Measurements from ENCODE around the gene RHBDD1. TPM values are rescaled to one million over a fixed set of nuclear protein-coding genes. Genes with fewer than 3 reads are reported as not detected.

Gene RHBDD1
- total RNA-seq, 2 experiments from 2014 or later = 29.1 to 35.0 TPM

- Mint-ChIP-seq H3K27me3 (no peaks in the 10 kb centered on the region), H3K27ac (no peak overlapping the region), H3K9me3 (no peaks in the 10 kb centered on the region), H3K36me3 (peaks cover 10% of the 10 kb centered on the region), H3K4me1 (peaks cover 21% of the 10 kb centered on the region), H3K4me3 (no peak overlapping the region)
- no peak for DNase-seq
These were observed 143.2 kb downstream of the RHBDD1 start for GRCh38 chr2:226979004-226979403.

- H3K9me3 Mint-ChIP-seq = no peaks in the 10 kb centered on the region
- H3K4me3 Mint-ChIP-seq = no peak overlapping the region
- H3K27ac Mint-ChIP-seq = no peak overlapping the region
- H3K36me3 Mint-ChIP-seq = peaks cover 12% of the 10 kb centered on the region
- DNase-seq = peak; percentile 16
- H3K27me3 Mint-ChIP-seq = no peaks in the 10 kb centered on the region
- H3K4me1 Mint-ChIP-seq = peaks cover 33% of the 10 kb centered on the region
These were observed 146.0 kb downstream of the RHBDD1 start for GRCh38 chr2:226981791-226982326.

GRCh38 chr2:226983895-226984749, 148.3 kb downstream of the RHBDD1 start:
- Mint-ChIP-seq H3K27me3 (no peaks in the 10 kb centered on the region), H3K4me1 (peaks cover 27% of the 10 kb centered on the region), H3K36me3 (peaks cover 8% of the 10 kb centered on the region), H3K9me3 (no peaks in the 10 kb centered on the region), H3K27ac (peak overlapping the region; percentile 52), H3K4me3 (no peak overlapping the region)
- DNase-seq = no peak

- peaks cover 7% of the 10 kb centered on the region for H3K36me3 Mint-ChIP-seq
- peak; percentile 25 for DNase-seq
- no peaks in the 10 kb centered on the region for H3K27me3 Mint-ChIP-seq
- peak overlapping the region; percentile 52 for H3K27ac Mint-ChIP-seq
- peaks cover 27% of the 10 kb centered on the region for H3K4me1 Mint-ChIP-seq
- H3K9me3 Mint-ChIP-seq = no peaks in the 10 kb centered on the region
- no peak overlapping the region for H3K4me3 Mint-ChIP-seq
These were observed 149.1 kb downstream of the RHBDD1 start for GRCh38 chr2:226984750-226985582.

- no peaks in the 10 kb centered on the region for H3K9me3 Mint-ChIP-seq
- peaks cover 27% of the 10 kb centered on the region for H3K4me1 Mint-ChIP-seq
- H3K4me3 Mint-ChIP-seq = no peak overlapping the region
- no peak overlapping the region for H3K27ac Mint-ChIP-seq
- DNase-seq = no peak
- H3K27me3 Mint-ChIP-seq = no peaks in the 10 kb centered on the region
- peaks cover 7% of the 10 kb centered on the region for H3K36me3 Mint-ChIP-seq
These were observed 149.7 kb downstream of the RHBDD1 start for GRCh38 chr2:226985583-226985946.

- Mint-ChIP-seq H3K36me3 (peaks cover 28% of the 10 kb centered on the region), H3K27ac (no peak overlapping the region), H3K27me3 (no peaks in the 10 kb centered on the region), H3K4me3 (no peak overlapping the region), H3K9me3 (no peaks in the 10 kb centered on the region), H3K4me1 (peaks cover 9% of the 10 kb centered on the region)
- no peak for DNase-seq
These were observed 155.8 kb downstream of the RHBDD1 start for GRCh38 chr2:226991663-226992062.

GRCh38 chr2:226993171-226993570, 157.3 kb downstream of the RHBDD1 start:
- DNase-seq = no peak
- Mint-ChIP-seq H3K9me3 (no peaks in the 10 kb centered on the region), H3K4me3 (no peak overlapping the region), H3K27me3 (no peaks in the 10 kb centered on the region), H3K4me1 (peaks cover 9% of the 10 kb centered on the region), H3K36me3 (peaks cover 30% of the 10 kb centered on the region), H3K27ac (no peak overlapping the region)

- Mint-ChIP-seq H3K36me3 (peaks cover 44% of the 10 kb centered on the region), H3K4me3 (no peak overlapping the region), H3K27me3 (no peaks in the 10 kb centered on the region), H3K27ac (no peak overlapping the region), H3K9me3 (peaks cover 3% of the 10 kb centered on the region), H3K4me1 (peaks cover 9% of the 10 kb centered on the region)
- no peak for DNase-seq
These were observed 158.9 kb downstream of the RHBDD1 start for GRCh38 chr2:226994775-226995174.

- H3K36me3 Mint-ChIP-seq = peaks cover 53% of the 10 kb centered on the region
- peak; percentile 23 for DNase-seq
- no peak overlapping the region for H3K27ac Mint-ChIP-seq
- H3K27me3 Mint-ChIP-seq = no peaks in the 10 kb centered on the region
- peaks cover 3% of the 10 kb centered on the region for H3K9me3 Mint-ChIP-seq
- H3K4me3 Mint-ChIP-seq = no peak overlapping the region
- H3K4me1 Mint-ChIP-seq = peaks cover 9% of the 10 kb centered on the region
These were observed 159.8 kb downstream of the RHBDD1 start for GRCh38 chr2:226995625-226996041.

GRCh38 chr2:226999661-227000060, 163.8 kb downstream of the RHBDD1 start:
- Mint-ChIP-seq H3K4me1 (peaks cover 9% of the 10 kb centered on the region), H3K9me3 (peaks cover 3% of the 10 kb centered on the region), H3K36me3 (peaks cover 51% of the 10 kb centered on the region), H3K4me3 (no peak overlapping the region), H3K27me3 (no peaks in the 10 kb centered on the region), H3K27ac (no peak overlapping the region)
- no peak for DNase-seq

GRCh38 chr2:227000123-227000522, 164.3 kb downstream of the RHBDD1 start:
- H3K36me3 Mint-ChIP-seq = peaks cover 47% of the 10 kb centered on the region
- no peak overlapping the region for H3K27ac Mint-ChIP-seq
- DNase-seq = no peak

GRCh38 chr2:227004482-227004881, 168.6 kb downstream of the RHBDD1 start:
- H3K27ac Mint-ChIP-seq = no peak overlapping the region
- no peaks in the 10 kb centered on the region for H3K27me3 Mint-ChIP-seq
- H3K36me3 Mint-ChIP-seq = peaks cover 17% of the 10 kb centered on the region
- no peaks in the 10 kb centered on the region for H3K9me3 Mint-ChIP-seq
- H3K4me3 Mint-ChIP-seq = no peak overlapping the region
- no peak for DNase-seq
- no peaks in the 10 kb centered on the region for H3K4me1 Mint-ChIP-seq

More at GRCh38 chr2:227000123-227000522, 164.3 kb downstream of the RHBDD1 start:
- Mint-ChIP-seq H3K27me3 (no peaks in the 10 kb centered on the region), H3K4me1 (peaks cover 7% of the 10 kb centered on the region), H3K9me3 (peaks cover 3% of the 10 kb centered on the region), H3K4me3 (no peak overlapping the region)

GRCh38 chr2:227006189-227006897, 170.5 kb downstream of the RHBDD1 start:
- no peaks in the 10 kb centered on the region for H3K27me3 Mint-ChIP-seq
- no peaks in the 10 kb centered on the region for H3K9me3 Mint-ChIP-seq
- no peaks in the 10 kb centered on the region for H3K4me1 Mint-ChIP-seq
- no peak for DNase-seq
- no peak overlapping the region for H3K4me3 Mint-ChIP-seq
- H3K36me3 Mint-ChIP-seq = peaks cover 2% of the 10 kb centered on the region
- H3K27ac Mint-ChIP-seq = no peak overlapping the region

GRCh38 chr2:227007148-227007547, 171.3 kb downstream of the RHBDD1 start:
- no peak overlapping the region for H3K27ac Mint-ChIP-seq
- H3K36me3 Mint-ChIP-seq = no peaks in the 10 kb centered on the region
- H3K4me3 Mint-ChIP-seq = no peak overlapping the region
- H3K27me3 Mint-ChIP-seq = no peaks in the 10 kb centered on the region
- no peaks in the 10 kb centered on the region for H3K9me3 Mint-ChIP-seq
- no peak for DNase-seq
- no peaks in the 10 kb centered on the region for H3K4me1 Mint-ChIP-seq

- no peaks in the 10 kb centered on the region for H3K9me3 Mint-ChIP-seq
These were observed 172.1 kb downstream of the RHBDD1 start for GRCh38 chr2:227007940-227008339.

More at GRCh38 chr2:227007940-227008339, 172.1 kb downstream of the RHBDD1 start:
- H3K27me3 Mint-ChIP-seq = no peaks in the 10 kb centered on the region
- H3K27ac Mint-ChIP-seq = no peak overlapping the region
- no peaks in the 10 kb centered on the region for H3K36me3 Mint-ChIP-seq
- H3K4me1 Mint-ChIP-seq = no peaks in the 10 kb centered on the region
- H3K4me3 Mint-ChIP-seq = no peak overlapping the region
- DNase-seq = no peak
